RWPE2 (cell line): ENCODE results near the gene RPS24.

Experiments
- ATAC-seq: fragments of 200-7000 bp; cut with Tn5 transposase; 3 replicates; pipeline ENCODE4 v1.9.1; 2021; ENCODE audit warnings: low read depth
- DNase-seq: peaks from one replicate; pipeline ENCODE4 v3.0.0-alpha.2; 2020; ENCODE audit warnings: low spot score
- H3K27ac ChIP-seq: fragments of 450-650 bp; 2 replicates; pipeline ENCODE4 v1.5.1; 2017; ENCODE audit warnings: mild to moderate bottlenecking; ENCODE audit not compliant: poor library complexity, severe bottlenecking
- H3K27me3 ChIP-seq: fragments of 250-450 bp; sonication (Bioruptor Pico); 2 replicates; pipeline ENCODE4 v1.5.1; 2021; ENCODE audit warnings: mild to moderate bottlenecking, moderate library complexity; ENCODE audit not compliant: insufficient read depth, poor library complexity, severe bottlenecking
- H3K36me3 ChIP-seq: fragments of 250-450 bp; sonication (Bioruptor Pico); 2 replicates; pipeline ENCODE4 v1.5.1; 2020; ENCODE audit warnings: low read depth, mild to moderate bottlenecking, moderate library complexity
- H3K4me1 ChIP-seq: fragments of 250-450 bp; sonication (Bioruptor Pico); 2 replicates; pipeline ENCODE4 v1.5.1; 2021; ENCODE audit warnings: mild to moderate bottlenecking, moderate library complexity; ENCODE audit not compliant: insufficient read depth, poor library complexity, severe bottlenecking
- H3K4me3 ChIP-seq: fragments of 250-450 bp; sonication (Bioruptor Pico); 2 replicates; pipeline ENCODE4 v1.5.1; 2021; ENCODE audit warnings: mild to moderate bottlenecking, moderate library complexity; ENCODE audit not compliant: severe bottlenecking
- H3K9me3 ChIP-seq: fragments of 250-450 bp; sonication (Bioruptor Pico); 2 replicates; pipeline ENCODE4 v1.5.1; 2021; ENCODE audit warnings: mild to moderate bottlenecking, moderate library complexity; ENCODE audit not compliant: severe bottlenecking
- TF ChIP-seq, protein P1 (sequence below): fragments of 450-650 bp; IDR thresholded peaks from one replicate; pipeline ENCODE4 v1.5.1; 2017; ENCODE audit warnings: mild to moderate bottlenecking, moderate library complexity; ENCODE audit not compliant: poor library complexity, severe bottlenecking

Gene RPS24

DNA sequence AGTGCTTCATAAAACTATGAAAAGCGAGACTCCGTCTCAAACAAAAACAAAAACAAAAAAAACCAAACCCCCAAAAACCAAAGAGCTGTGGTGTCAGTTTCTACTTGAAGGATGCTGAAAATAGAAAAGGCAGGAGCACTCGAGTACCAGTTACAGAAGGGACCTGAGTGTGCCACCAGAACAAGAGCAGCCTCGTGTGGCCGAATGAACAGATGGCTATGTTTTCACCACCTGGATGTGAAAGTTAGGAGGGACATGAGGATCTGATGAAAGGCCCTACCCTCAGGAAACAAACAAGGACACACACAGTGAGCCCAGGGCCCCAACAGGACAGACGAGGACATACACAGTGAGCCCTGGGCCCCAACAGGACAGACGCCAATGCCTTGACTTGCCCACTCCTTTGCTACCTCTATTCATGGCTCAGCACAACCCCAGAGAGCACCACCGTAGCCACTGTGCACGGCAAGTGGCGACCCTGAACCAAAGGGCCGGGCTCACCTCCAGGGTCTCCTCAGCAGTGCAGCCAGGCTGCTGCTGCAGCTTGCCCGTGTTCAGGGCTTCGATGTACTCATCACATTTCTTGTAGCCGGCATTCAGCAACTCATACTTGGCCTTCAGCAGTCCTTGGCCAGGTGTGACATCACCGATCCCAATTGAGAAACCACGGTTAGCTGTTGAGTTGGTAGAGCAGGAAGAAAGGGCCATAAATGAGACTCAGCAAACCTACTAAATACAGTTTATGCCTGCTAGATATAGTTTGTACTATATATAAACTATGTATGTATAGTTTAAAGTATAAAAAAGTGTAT is 29.2 kb upstream of the RPS24 start:
- Histone ChIP-seq H3K27ac (no peak overlapping the region), H3K9me3 (no peaks in the 10 kb centered on the region), H3K4me3 (no peak overlapping the region), H3K27me3 (no peaks in the 10 kb centered on the region), H3K4me1 (no peaks in the 10 kb centered on the region), H3K36me3 (peaks cover 95% of the 10 kb centered on the region)
- TF ChIP-seq, protein P1, sequence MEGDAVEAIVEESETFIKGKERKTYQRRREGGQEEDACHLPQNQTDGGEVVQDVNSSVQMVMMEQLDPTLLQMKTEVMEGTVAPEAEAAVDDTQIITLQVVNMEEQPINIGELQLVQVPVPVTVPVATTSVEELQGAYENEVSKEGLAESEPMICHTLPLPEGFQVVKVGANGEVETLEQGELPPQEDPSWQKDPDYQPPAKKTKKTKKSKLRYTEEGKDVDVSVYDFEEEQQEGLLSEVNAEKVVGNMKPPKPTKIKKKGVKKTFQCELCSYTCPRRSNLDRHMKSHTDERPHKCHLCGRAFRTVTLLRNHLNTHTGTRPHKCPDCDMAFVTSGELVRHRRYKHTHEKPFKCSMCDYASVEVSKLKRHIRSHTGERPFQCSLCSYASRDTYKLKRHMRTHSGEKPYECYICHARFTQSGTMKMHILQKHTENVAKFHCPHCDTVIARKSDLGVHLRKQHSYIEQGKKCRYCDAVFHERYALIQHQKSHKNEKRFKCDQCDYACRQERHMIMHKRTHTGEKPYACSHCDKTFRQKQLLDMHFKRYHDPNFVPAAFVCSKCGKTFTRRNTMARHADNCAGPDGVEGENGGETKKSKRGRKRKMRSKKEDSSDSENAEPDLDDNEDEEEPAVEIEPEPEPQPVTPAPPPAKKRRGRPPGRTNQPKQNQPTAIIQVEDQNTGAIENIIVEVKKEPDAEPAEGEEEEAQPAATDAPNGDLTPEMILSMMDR = no peak
- ATAC-seq (0 out of 3 replicates have a peak, but pooled peaks have one; percentile 27), DNase-seq (no peak)

DNA sequence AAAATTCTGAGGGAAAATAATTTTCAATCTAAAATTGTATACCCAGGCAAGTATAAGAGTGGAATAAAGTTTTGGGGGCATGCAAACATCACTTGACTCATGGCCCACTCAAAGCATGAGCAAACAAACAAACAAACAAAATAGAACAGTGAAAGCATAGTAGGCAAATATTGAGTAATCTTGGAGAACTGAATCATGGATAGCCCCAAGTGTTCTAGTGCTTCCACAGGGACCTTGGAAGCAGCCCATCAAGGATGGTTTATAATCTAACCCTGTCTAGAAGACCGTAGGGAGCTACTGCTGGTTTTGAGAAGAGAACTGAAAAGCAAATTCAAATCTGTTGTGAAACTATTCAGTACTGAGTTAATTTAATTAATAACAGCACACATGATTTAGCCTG is 26.5 kb upstream of the RPS24 start:
- TF ChIP-seq, protein P1 = no peak
- H3K4me1 ChIP-seq = no peaks in the 10 kb centered on the region
- no peak overlapping the region for H3K4me3 ChIP-seq
- H3K27me3 ChIP-seq = no peaks in the 10 kb centered on the region
- no peaks in the 10 kb centered on the region for H3K9me3 ChIP-seq
- peaks cover 95% of the 10 kb centered on the region for H3K36me3 ChIP-seq
- no peak overlapping the region for H3K27ac ChIP-seq
- DNase-seq (no peak), ATAC-seq (no peak)

DNA sequence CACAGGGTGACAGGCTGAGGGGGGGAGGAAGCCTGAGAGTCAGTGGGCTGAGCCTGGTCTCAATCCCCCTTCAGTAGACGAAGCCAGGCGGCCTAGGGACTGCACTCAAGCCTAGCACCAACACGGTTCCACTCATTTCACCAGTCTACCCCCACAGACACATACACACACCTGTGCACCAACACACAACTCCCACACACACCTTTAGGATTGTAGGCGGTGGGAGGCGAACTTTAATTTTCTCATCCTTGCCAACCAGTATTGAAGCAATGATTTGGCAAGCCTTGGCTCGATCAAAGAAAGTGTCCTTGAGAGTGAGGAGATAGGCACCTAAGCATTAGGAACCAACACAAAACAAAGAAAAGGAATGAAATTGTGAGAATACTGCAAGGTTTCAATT is 24.0 kb upstream of the RPS24 start:
- Histone ChIP-seq H3K27ac (no peak overlapping the region), H3K36me3 (peaks cover 93% of the 10 kb centered on the region), H3K9me3 (no peaks in the 10 kb centered on the region), H3K4me1 (no peaks in the 10 kb centered on the region), H3K27me3 (no peaks in the 10 kb centered on the region), H3K4me3 (no peak overlapping the region)
- ATAC-seq (no peak), DNase-seq (no peak)
- TF ChIP-seq, protein P1 = no peak

DNA sequence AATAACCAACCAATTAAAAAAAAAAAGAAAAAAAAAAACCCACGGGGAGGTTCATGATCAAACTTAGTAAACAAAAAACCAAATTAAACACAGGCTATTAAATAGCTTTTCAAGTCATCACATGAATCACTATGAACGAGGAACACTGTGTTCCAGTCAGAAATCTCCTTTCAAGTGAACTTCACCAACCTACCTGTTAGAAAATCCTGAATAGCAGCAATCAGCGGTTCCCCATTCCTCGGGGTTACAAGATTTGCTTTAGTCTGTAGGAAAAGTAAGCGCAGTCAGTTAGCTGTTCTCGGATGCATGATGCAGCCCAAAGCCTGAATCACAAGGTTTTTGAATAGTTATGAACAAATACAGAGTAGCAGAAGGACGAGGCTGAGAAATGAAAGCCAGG is 23.4 kb upstream of the RPS24 start:
- ATAC-seq (no peak), DNase-seq (no peak)
- TF ChIP-seq, protein P1 = no peak
- Histone ChIP-seq H3K9me3 (no peaks in the 10 kb centered on the region), H3K27ac (no peak overlapping the region), H3K4me3 (no peak overlapping the region), H3K4me1 (no peaks in the 10 kb centered on the region), H3K36me3 (peaks cover 93% of the 10 kb centered on the region), H3K27me3 (no peaks in the 10 kb centered on the region)

DNA sequence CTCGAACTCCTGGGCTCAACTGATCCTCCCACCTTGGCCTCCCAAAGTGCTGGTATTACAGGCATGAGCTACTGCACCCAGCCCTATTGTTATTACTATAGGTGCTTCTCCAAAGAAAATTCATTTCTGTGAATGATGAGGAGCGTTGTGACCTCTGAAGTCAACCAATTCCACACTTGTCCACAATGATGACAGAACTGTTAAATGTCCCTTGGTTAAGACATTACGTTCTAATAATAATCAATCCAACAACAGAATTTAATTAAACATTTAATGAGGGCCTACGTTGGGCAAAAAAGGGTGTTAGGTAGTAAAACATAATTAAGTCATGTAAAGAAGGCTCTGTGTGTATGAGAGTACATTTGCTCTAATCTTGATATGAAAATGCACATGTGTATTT is 22.6 kb upstream of the RPS24 start:
- Histone ChIP-seq H3K9me3 (no peaks in the 10 kb centered on the region), H3K4me3 (no peak overlapping the region), H3K36me3 (peaks cover 93% of the 10 kb centered on the region), H3K4me1 (no peaks in the 10 kb centered on the region), H3K27ac (no peak overlapping the region), H3K27me3 (no peaks in the 10 kb centered on the region)
- no peak for ATAC-seq
- TF ChIP-seq, protein P1 = no peak
- no peak for DNase-seq
